GM12878 (cell line): ENCODE data around the gene VAV2. TPM values are rescaled to one million over a fixed set of nuclear protein-coding genes. Genes with fewer than 3 reads are reported as not detected.

Source experiments
- ATAC-seq: fragments of 200-7000 bp; cut with Tn5 transposase; 3 replicates; pipeline ENCODE4 v1.9.1; 2020; ENCODE audit warnings: mild to moderate bottlenecking, moderate library complexity
- BruUV-seq: library from RNA; stranded (reverse); fragments of 400-500 nt; replicated peaks from 2 replicates; lab custom pipeline; 2021; lab: Mats Ljungman, UMichigan
- CTCF ChIA-PET: fragments of 300-600 bp; sonication (Branson Sonifier 250); formaldehyde crosslinking; extraction: SDS; loops from one replicate; lab custom pipeline; 2021; ENCODE audit warnings: inconsistent platforms; lab: Yijun Ruan, JAX
- POLR2A ChIA-PET: fragments of 350-600 bp; formaldehyde crosslinking; extraction: SDS; loops from one replicate; lab custom pipeline; 2021; ENCODE audit warnings: inconsistent platforms; lab: Charles Lee
- RAD21 ChIA-PET: fragments of 300-600 bp; sonication (Branson Sonifier 250); formaldehyde crosslinking; loops from one replicate; lab custom pipeline; 2023; ENCODE audit warnings: antibody characterized with exemption; ENCODE audit not compliant: unreplicated experiment; lab: Charles Lee
- SMC1A ChIA-PET: fragments of 300-600 bp; sonication (Branson Sonifier 250); formaldehyde crosslinking; loops from one replicate; lab custom pipeline; 2023; ENCODE audit not compliant: unreplicated experiment, uncharacterized antibody; lab: Charles Lee
- DNase-seq: peaks from one replicate; pipeline ENCODE4 v3.0.0-alpha.2; 2011; ENCODE audit warnings: low read depth, low spot score
- FAIRE-seq: peaks from 3 replicates; lab custom pipeline; 2011; peaks lifted over from hg19 to GRCh38; lab: Jason Lieb, UNC
- H2AFZ ChIP-seq: 2 replicates; pipeline ENCODE4 v1.6.0; 2011; ENCODE audit warnings: low read depth, low read length, control low read depth; ENCODE audit not compliant: control insufficient read depth
- H3K27ac ChIP-seq: 2 replicates; pipeline ENCODE4 v1.5.1; 2011; ENCODE audit warnings: control low read depth; ENCODE audit not compliant: control insufficient read depth, insufficient read depth
- H3K27me3 ChIP-seq, 2 experiments: replicated peaks in 1 of 2; 2 replicates each; pipeline versions ENCODE4 v1.6.0 to v1.6.1; 2011; ENCODE audit warnings: low read length in 1 of 2; ENCODE audit not compliant: control insufficient read depth in 2 of 2, insufficient read depth in 2 of 2
- H3K36me3 ChIP-seq, 2 experiments: 2 replicates each; pipeline ENCODE4 v1.5.1; 2011; ENCODE audit warnings: low read length in 1 of 2; ENCODE audit not compliant: control insufficient read depth in 2 of 2, insufficient read depth in 2 of 2
- H3K4me1 ChIP-seq: 2 replicates; pipeline ENCODE4 v1.6.1; 2011; ENCODE audit warnings: mild to moderate bottlenecking, low read length, moderate library complexity, mixed read lengths; ENCODE audit not compliant: control insufficient read depth, insufficient read depth
- H3K4me2 ChIP-seq: 2 replicates; pipeline ENCODE4 v1.6.0; 2011; ENCODE audit warnings: control low read depth; ENCODE audit not compliant: control insufficient read depth, insufficient read depth
- H3K4me3 ChIP-seq: fragments of 200-600 bp; sonication (generic); 2 replicates; pipeline ENCODE4 v1.5.1; 2016
- H3K79me2 ChIP-seq: 2 replicates; pipeline ENCODE4 v1.6.0; 2011; ENCODE audit warnings: low read length; ENCODE audit not compliant: control insufficient read depth, insufficient read depth
- H3K9ac ChIP-seq: 2 replicates; pipeline ENCODE4 v1.8.0; 2011; ENCODE audit warnings: low read length, control low read depth, mixed read lengths; ENCODE audit not compliant: control insufficient read depth, insufficient read depth
- H3K9me3 ChIP-seq: replicated peaks from 3 replicates; pipeline ENCODE4 v1.5.1; 2011; ENCODE audit warnings: mild to moderate bottlenecking, low read length; ENCODE audit not compliant: control insufficient read depth, insufficient read depth
- H4K20me1 ChIP-seq: 2 replicates; pipeline ENCODE4 v1.6.0; 2011; ENCODE audit not compliant: control insufficient read depth, insufficient read depth
- CUX1 ChIP-seq: IDR thresholded peaks from 2 replicates; pipeline ENCODE4 v1.6.1; 2012; ENCODE audit warnings: improper control_type of control experiment, low read depth, low read length; ENCODE audit not compliant: insufficient replicate concordance
- EED ChIP-seq: sonication (generic); IDR thresholded peaks from 2 replicates; pipeline ENCODE4 v1.6.1; 2016; ENCODE audit warnings: antibody characterized with exemption, low read depth
- ELK1 ChIP-seq: IDR thresholded peaks from 2 replicates; pipeline ENCODE4 v1.6.1; 2012; ENCODE audit warnings: low read depth, low read length, improper control_type of control experiment
- ETV6 ChIP-seq, 2 experiments: fragments of 450-650 bp in 1 of 2; IDR thresholded peaks in 1 of 2; conservative IDR thresholded peaks in 1 of 2; 2 replicates each; pipeline ENCODE4 v1.6.1; 2014; ENCODE audit warnings: antibody characterized with exemption in 1 of 2, borderline replicate concordance in 1 of 2, low read depth in 1 of 2, mild to moderate bottlenecking in 1 of 2, moderate library complexity in 1 of 2
- IKZF2 ChIP-seq, 2 experiments: fragments of 450-650 bp; IDR thresholded peaks; 2 replicates each; pipeline ENCODE4 v1.6.1; 2017; ENCODE audit warnings: mild to moderate bottlenecking in 2 of 2, moderate library complexity in 2 of 2
- IRF4 ChIP-seq: IDR thresholded peaks from 2 replicates; pipeline ENCODE4 v1.6.1; 2011; ENCODE audit warnings: low read depth, low read length
- MTA2 ChIP-seq: fragments of 450-650 bp; IDR thresholded peaks from 2 replicates; pipeline ENCODE4 v1.6.1; 2016; ENCODE audit warnings: low read depth, mild to moderate bottlenecking, moderate library complexity
- MYB ChIP-seq: fragments of 150-350 bp; IDR thresholded peaks from 2 replicates; pipeline ENCODE4 v1.6.1; 2014; ENCODE audit warnings: mild to moderate bottlenecking, low read depth, low read length, borderline replicate concordance
- NFIC ChIP-seq: IDR thresholded peaks from 2 replicates; pipeline ENCODE4 v1.6.1; 2012; ENCODE audit warnings: low read depth, mild to moderate bottlenecking, inconsistent platforms, low read length, moderate library complexity
- RCOR1 ChIP-seq: conservative IDR thresholded peaks from 2 replicates; pipeline ENCODE4 v1.6.1; 2012; ENCODE audit warnings: low read depth, low read length, improper control_type of control experiment
- SMAD1 ChIP-seq: fragments of 450-650 bp; IDR thresholded peaks from 2 replicates; pipeline ENCODE4 v1.6.1; 2018; ENCODE audit warnings: mild to moderate bottlenecking, low read depth; ENCODE audit not compliant: partially characterized antibody
- TCF12 ChIP-seq: IDR thresholded peaks from 2 replicates; pipeline ENCODE4 v1.6.1; 2011; ENCODE audit warnings: low read depth, mild to moderate bottlenecking, low read length
- ZNF24 ChIP-seq: fragments of 450-650 bp; IDR thresholded peaks from 2 replicates; pipeline ENCODE4 v1.6.1; 2017; ENCODE audit warnings: antibody characterized with exemption, mild to moderate bottlenecking
- ZNF622 ChIP-seq: fragments of 450-650 bp; IDR thresholded peaks from 2 replicates; pipeline ENCODE4 v1.6.1; 2017; ENCODE audit warnings: mild to moderate bottlenecking, inconsistent platforms
- WGBS: methylation state at CpG from one replicate; pipeline ENCODE4 v1.1.6; 2016; ENCODE audit warnings: low lambda C conversion rate; ENCODE audit not compliant: insufficient replicate concordance, insufficient coverage; ENCODE audit errors: missing lambda C conversion rate; 5-methylcytosine and 5-hydroxymethylcytosine counted together
- in situ Hi-C: fragments of 300-500 bp; cut with MboI; formaldehyde crosslinking; loops from 9 replicates; pipeline ENCODE4 v1.14.3; 2018; ENCODE audit warnings: mixed read lengths
- intact Hi-C: fragments of 100-400 bp; cut with micrococcal nuclease; formaldehyde crosslinking; loops from one replicate; pipeline ENCODE4 v1.14.2; 2022; ENCODE audit not compliant: unreplicated experiment
- polyA plus RNA-seq, 11 experiments: library from polyadenylated mRNA; depleted of rRNA in 4 of 11; unstranded in 6 of 11; stranded (reverse) in 5 of 11; fragments of >200 nt; fragmentation: Nextera tagmentation in 4 of 11; fragmentation: Illumina TruSeq in 1 of 11; extraction: Ambion mirVana in 4 of 11; extraction: Trizol in 1 of 11; gene quantifications; 1 replicate in 1 of 11; 2 replicates in 10 of 11; pipeline versions ENCODE4 v1.2.1 to v1.2.3, GENCODE V29; 2011 to 2016; ENCODE audit warnings: inconsistent platforms in 2 of 11, missing spikeins in 2 of 11, low read depth in 1 of 11
- total RNA-seq, 4 experiments: library from RNA; depleted of rRNA in 3 of 4; stranded (reverse); fragments of >200 nt in 3 of 4; fragmentation: Illumina TruSeq in 1 of 4; extraction: Trizol in 1 of 4; gene quantifications; 2 replicates each; pipeline versions ENCODE4 v1.2.1 to v1.2.3, GENCODE V29; 2013 to 2021

The VAV2 gene
- total and polyA plus RNA-seq, 10 of the 15 experiments (the other 5 are each of a cell fraction or from before 2014, with no cell fraction given) = 0.13 to 43.9 (median 16.9) TPM

DNA sequence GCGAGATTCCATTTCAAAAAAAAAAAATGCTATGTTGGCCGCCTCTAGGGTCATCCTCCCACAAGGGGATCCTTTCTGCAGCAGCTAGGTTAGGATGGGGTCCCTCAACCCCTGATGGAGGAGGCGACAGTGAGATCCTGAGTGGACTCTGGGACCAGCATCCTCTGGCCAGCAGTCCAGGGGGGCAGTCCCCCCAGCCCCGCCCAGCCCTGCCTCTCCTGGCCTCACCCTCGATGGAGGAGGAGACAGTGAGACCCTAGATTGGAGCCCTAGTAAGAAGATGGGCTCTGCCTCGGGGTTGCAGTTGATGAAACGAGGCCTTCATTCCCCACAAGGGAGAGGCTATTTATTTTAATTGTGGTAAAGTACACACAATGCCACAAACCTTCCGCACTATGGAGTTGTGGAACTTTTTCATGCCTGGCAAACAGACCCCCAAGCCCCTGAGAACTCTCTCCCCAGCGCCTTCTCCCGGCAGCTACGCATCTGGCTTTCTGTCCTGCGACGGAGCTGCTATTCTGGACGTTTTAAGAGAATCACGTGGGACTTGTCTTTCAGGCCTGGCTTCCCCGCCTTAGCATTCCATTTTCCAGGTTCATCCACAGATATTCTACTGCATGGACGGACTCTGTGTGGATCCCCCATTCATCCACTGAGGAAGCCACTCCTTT, 15.8 kb downstream of the VAV2 start (continued):
- no peak for TF ChIP-seq CUX1

- Histone ChIP-seq H3K4me3 (no peak overlapping the region), H3K27ac (no peak overlapping the region), H4K20me1 (no peaks in the 10 kb centered on the region), H3K9me3 (no peaks in the 10 kb centered on the region), H2AFZ (no peak overlapping the region), H3K79me2 (peaks cover 92% of the 10 kb centered on the region), H3K27me3 (no peaks in the 10 kb centered on the region), H3K4me2 (no peak overlapping the region), H3K9ac (no peak overlapping the region), H3K4me1 (peaks cover 47% of the 10 kb centered on the region), H3K36me3 (peaks cover 3 to 7% of the 10 kb centered on the region in 2 experiments; a peak in 3 of 4 replicates)
- CTCF ChIA-PET = interaction anchor here (0.7 kb wide), 1 partner anchor 193 kb away, joined by 3 read pairs; no protein-coding TSS in a partner anchor
- RAD21 ChIA-PET = no interaction called here
- DNase-seq (no peak), ATAC-seq (no peak), FAIRE-seq (no peak)
- 63% methylated on average over 3 of the region's 3 CpGs for WGBS
- intact Hi-C loops (no loop called here), in situ Hi-C loops (no loop called here)
- BruUV-seq = no TSS peak
- SMC1A ChIA-PET = interaction anchor here (0.5 kb wide), 1 partner anchor 136 kb away, joined by 3 read pairs; no protein-coding TSS in a partner anchor
- POLR2A ChIA-PET = no interaction called here
- no peak for TF ChIP-seq ELK1
- TF ChIP-seq TCF12 = no peak
- no peak for TF ChIP-seq NFIC
- TF ChIP-seq ETV6 (conservative IDR thresholded peaks at IDR 0.05 in 1 of 2, IDR thresholded peaks at IDR 0.05 in 1 of 2; ENCODE audit: borderline replicate concordance in 1 of 2, low read depth in 1 of 2) = no peak
- TF ChIP-seq ZNF622 = no peak
- TF ChIP-seq ZNF24 = no peak
- no peak for TF ChIP-seq IRF4
- no peak for TF ChIP-seq MTA2
- TF ChIP-seq EED = no peak
- TF ChIP-seq SMAD1 = no peak
- TF ChIP-seq MYB = no peak
- no peak for TF ChIP-seq RCOR1
- no peak for TF ChIP-seq IKZF2 (IDR thresholded peaks at IDR 0.05)
These were observed 16.6 kb downstream of the VAV2 start for GRCh38 chr9:133975511-133975910.
